C4-2B (cell line): ENCODE results near the gene VPS13D.

ENCODE experiments used
- CTCF ChIP-seq: fragments of 450-650 bp; conservative IDR thresholded peaks from 2 replicates; pipeline ENCODE4 v1.5.1; 2017; ENCODE audit warnings: mild to moderate bottlenecking
- ZFX ChIP-seq: fragments of 450-650 bp; IDR thresholded peaks from 2 replicates; pipeline ENCODE4 v1.6.1; 2017

GRCh38 chr1:12530462-12531178, 300.8 kb downstream of the VPS13D start:
- TF ChIP-seq CTCF (no peak), ZFX (no peak)
